RWPE1 (cell line): ENCODE measurements around the gene PTER.

ENCODE experiments used
- CTCF ChIA-PET: fragments of 350-600 bp; sonication (Branson Sonifier 250); formaldehyde crosslinking; extraction: SDS; loops from one replicate; lab custom pipeline; 2021; lab: Yijun Ruan, JAX
- POLR2A ChIA-PET: fragments of 400-600 bp; formaldehyde crosslinking; extraction: SDS; loops from one replicate; lab custom pipeline; 2020; ENCODE audit warnings: antibody characterized with exemption; ENCODE audit not compliant: low non-redundant PET; lab: Yijun Ruan, JAX
- DNase-seq: peaks from one replicate; pipeline ENCODE4 v3.0.0; 2012; ENCODE audit warnings: low spot score
- H3K27ac ChIP-seq: fragments of 450-650 bp; 2 replicates; pipeline ENCODE4 v1.5.1; 2017
- TF ChIP-seq, protein P1 (sequence below): fragments of 450-650 bp; conservative IDR thresholded peaks from 2 replicates; pipeline ENCODE4 v1.5.1; 2017; ENCODE audit warnings: low read depth, mild to moderate bottlenecking

Gene PTER

DNA sequence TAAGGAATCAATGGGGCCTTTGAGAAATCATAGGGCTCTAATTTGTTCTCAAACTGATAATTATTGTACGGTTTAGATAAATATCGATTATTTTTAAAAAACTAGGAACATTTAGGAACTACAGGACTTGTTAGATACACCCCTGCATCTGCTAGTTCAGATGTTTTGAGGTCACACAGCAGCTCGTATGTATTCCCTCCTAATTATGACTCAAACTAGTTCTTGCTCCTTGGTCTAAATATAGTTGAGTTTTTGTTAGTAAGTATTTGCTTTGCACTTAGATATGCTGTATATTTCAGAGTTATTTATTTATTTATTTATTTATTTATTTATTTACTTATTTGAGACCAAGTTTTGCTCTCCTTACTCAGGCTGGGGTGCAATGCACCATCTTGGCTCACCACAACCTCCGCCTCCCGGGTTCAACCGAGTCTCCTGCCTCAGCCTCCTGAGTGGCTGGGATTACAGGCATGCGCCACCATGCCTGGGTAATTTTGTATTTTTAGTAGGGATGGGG lies 22.7 kb downstream of the PTER start:
- ChIA-PET CTCF (no interaction called here), POLR2A (no interaction called here)
- DNase-seq, result no peak
- TF ChIP-seq, protein P1, sequence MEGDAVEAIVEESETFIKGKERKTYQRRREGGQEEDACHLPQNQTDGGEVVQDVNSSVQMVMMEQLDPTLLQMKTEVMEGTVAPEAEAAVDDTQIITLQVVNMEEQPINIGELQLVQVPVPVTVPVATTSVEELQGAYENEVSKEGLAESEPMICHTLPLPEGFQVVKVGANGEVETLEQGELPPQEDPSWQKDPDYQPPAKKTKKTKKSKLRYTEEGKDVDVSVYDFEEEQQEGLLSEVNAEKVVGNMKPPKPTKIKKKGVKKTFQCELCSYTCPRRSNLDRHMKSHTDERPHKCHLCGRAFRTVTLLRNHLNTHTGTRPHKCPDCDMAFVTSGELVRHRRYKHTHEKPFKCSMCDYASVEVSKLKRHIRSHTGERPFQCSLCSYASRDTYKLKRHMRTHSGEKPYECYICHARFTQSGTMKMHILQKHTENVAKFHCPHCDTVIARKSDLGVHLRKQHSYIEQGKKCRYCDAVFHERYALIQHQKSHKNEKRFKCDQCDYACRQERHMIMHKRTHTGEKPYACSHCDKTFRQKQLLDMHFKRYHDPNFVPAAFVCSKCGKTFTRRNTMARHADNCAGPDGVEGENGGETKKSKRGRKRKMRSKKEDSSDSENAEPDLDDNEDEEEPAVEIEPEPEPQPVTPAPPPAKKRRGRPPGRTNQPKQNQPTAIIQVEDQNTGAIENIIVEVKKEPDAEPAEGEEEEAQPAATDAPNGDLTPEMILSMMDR, result no peak
- H3K27ac ChIP-seq, result no peak overlapping the region

DNA sequence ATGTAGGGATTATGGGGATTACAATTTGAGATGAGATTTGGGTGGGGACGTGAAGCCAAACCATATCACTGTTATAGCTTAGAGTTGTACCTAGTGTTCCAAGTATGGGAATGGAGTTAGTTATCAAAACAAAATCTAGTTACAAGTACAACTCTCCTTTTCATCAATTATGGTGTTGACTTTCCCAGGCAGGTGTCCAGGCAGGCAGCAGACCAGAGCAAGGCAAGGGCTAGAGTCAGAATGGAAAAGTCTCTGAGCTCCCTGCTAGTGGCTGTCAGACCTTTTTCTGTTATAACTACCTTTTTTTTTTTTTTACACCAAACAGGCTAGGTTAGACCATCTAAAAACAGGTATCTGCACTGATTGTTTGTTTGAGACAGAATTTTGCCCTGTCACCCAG lies 29.2 kb downstream of the PTER start:
- TF ChIP-seq, protein P1, result no peak
- CTCF ChIA-PET, result no interaction called here
- POLR2A ChIA-PET, result no interaction called here
- no peak for DNase-seq
- no peak overlapping the region for H3K27ac ChIP-seq

DNA sequence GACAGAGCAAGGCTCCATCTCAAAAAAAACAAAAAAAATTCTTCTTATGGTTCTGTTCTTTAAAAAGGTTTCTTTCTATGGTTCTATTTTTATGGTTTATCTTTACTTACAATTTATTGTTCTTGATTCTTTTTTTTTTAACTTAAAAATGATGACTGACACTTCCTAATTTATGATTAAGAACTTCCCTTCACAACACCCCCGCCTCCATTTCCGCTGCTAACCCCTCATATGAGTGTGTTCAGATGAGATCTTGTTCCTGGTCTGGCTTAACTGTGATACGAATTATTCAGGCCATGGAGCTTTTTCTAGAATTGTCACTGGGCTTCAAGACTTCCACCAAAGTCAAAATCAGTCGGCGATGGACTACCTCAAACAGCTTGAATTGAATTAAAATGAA lies 33.9 kb downstream of the PTER start:
- CTCF ChIA-PET, result interaction anchor here (0.6 kb wide), 1 partner anchor 47 kb away, joined by 3 read pairs; no protein-coding TSS in a partner anchor
- H3K27ac ChIP-seq, result no peak overlapping the region
- no peak for DNase-seq
- POLR2A ChIA-PET, result no interaction called here
- TF ChIP-seq, protein P1, result no peak

DNA sequence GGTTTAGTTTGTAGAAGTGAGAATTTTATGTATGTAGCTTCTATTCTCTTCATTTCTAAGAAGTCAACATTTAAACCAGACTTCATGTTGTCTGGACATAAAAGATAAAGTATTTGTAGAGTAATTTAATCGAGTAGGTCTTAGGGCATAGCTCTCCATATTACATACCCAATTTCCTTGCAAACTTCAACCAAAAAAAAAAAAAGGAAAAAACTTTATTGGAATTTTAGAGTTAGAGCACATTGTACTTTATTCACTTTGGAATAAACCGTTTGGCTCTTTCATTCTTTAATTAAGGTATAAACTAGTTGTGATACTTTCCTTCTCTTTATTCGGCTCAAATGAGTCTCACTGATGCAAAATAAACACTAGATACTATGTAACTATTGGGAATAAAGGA lies 36.0 kb downstream of the PTER start:
- POLR2A ChIA-PET, result no interaction called here
- no peak overlapping the region for H3K27ac ChIP-seq
- CTCF ChIA-PET, result no interaction called here

DNA sequence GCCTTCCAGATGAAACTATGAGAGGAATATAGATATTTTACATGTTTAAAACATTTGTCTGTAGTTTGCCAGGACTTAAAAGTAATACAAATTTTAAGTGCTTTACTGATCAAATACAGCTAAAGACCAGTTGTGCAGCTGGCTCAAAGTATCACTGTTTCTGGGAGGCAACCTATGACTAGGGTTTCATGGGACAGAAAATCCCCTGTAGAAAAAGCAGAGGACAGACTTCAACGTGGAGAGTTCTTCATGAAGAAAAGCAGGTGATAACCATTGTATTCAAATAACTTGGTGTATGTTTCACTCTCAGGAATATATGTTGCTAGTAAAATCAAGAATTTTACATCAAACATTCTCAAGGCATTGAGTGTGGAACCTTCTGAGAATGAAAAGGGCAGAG lies 40.9 kb downstream of the PTER start:
- ChIA-PET CTCF (no interaction called here), POLR2A (interaction anchor here (0.5 kb wide), 1 partner anchor 370 kb away, joined by 9 read pairs; no protein-coding TSS in a partner anchor)
- H3K27ac ChIP-seq, result no peak overlapping the region
- no peak for DNase-seq
- TF ChIP-seq, protein P1, result no peak

More for the DNA sequence above, 36.0 kb downstream of the PTER start:
- DNase-seq, result no peak
- TF ChIP-seq, protein P1, result no peak

DNA sequence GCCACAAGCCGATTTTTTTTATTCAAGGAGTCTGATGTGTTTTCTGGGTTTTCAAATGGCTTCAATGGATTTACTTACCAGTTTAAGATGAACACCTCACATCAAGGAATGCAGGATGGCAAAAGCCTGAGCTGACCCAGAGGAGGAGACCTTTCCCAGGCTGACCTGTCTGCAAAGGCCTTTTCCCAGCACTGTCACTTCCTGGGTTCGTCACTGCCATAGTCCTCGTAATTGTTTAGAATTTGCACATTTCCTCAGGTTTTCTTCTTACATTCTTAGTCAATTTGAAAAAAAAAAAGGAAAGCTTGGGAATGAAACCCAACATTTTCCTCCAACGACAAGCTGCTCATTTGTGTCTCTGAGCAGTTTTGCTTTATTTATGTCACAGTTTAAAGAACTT lies 42.0 kb downstream of the PTER start:
- CTCF ChIA-PET, result no interaction called here
- no peak for DNase-seq
- POLR2A ChIA-PET, result no interaction called here
- TF ChIP-seq, protein P1, result no peak
- no peak overlapping the region for H3K27ac ChIP-seq
